Measurements from ENCODE around the gene ZC3HAV1L. TPM values are rescaled to one million over a fixed set of nuclear protein-coding genes. Genes with fewer than 3 reads are reported as not detected.
"Not testable (repeated sequence)": the region's sequence is repeated elsewhere in the genome, so short reads cannot be mapped to it uniquely, and the experiment has no call there.

The ZC3HAV1L gene
- total RNA-seq, 1 donor from 2014 or later = 13.6 TPM

GRCh38 chr7:139054101-139054500 is 18.3 kb upstream of the ZC3HAV1L start:
- no peak for DNase-seq (ENCODE audit: low spot score)

DNA sequence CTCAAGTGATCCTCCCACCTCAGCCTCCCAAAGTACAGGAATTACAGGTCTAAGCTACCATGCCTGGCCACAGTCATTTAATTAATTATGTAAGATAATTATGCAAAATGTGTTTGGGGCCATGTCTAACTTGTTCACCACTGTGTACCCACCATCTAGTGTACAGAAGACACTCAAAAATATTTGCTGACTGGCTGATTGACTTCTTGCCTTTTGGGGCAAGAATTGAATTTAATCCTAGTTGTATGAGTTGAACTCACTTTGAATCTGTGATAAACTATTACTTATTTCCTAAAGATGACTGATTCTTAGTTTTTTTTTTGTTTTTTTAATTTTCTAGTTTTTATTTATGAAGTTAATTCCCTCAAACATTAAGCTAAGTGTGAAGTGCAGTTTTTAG is 15.8 kb upstream of the ZC3HAV1L start:
- no peak for DNase-seq (ENCODE audit: low spot score)

GRCh38 chr7:139049936-139050335 is 14.1 kb upstream of the ZC3HAV1L start:
- DNase-seq (ENCODE audit: low spot score) = no peak

GRCh38 chr7:139049111-139049510 is 13.3 kb upstream of the ZC3HAV1L start:
- DNase-seq (ENCODE audit: low spot score) = no peak

DNA sequence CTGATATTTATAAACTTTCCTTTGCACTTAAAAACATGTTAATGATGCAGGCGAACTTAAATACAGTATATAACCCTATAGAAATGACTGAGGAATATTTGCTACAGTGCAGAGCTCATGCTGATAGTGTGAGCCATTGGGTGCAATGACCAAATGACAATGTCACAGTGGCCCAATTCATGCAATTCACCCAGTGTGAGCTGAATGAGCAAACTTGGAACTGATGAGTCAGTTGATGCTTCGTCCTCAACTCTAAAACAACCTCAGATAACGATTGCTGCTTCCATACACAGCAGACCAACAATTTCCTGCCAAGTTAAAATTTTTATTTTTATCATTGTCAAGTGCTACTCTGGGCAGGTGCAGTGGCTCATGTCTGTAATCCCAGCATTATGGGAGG is 12.1 kb upstream of the ZC3HAV1L start:
- no peak for DNase-seq (ENCODE audit: low spot score)

DNA sequence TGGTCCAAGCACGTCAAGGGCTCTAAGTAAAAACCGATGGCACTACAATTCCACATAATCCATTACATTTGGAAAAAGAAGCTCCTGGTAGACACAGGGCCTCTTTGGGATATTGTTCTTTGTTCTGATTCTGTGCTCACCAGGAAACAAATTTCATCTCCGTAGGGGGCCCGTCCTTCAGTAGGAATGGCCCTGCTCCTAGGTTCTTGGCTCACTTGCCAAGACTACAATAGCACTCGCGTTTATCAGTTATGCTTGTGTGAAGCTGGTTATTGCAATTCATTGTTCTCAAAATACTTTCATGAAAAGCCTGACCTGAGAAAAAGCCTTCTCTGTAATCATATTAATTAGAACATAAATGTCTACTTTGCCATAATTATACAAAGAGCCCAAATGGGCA is 10.3 kb upstream of the ZC3HAV1L start:
- DNase-seq (ENCODE audit: low spot score) = no peak

DNA sequence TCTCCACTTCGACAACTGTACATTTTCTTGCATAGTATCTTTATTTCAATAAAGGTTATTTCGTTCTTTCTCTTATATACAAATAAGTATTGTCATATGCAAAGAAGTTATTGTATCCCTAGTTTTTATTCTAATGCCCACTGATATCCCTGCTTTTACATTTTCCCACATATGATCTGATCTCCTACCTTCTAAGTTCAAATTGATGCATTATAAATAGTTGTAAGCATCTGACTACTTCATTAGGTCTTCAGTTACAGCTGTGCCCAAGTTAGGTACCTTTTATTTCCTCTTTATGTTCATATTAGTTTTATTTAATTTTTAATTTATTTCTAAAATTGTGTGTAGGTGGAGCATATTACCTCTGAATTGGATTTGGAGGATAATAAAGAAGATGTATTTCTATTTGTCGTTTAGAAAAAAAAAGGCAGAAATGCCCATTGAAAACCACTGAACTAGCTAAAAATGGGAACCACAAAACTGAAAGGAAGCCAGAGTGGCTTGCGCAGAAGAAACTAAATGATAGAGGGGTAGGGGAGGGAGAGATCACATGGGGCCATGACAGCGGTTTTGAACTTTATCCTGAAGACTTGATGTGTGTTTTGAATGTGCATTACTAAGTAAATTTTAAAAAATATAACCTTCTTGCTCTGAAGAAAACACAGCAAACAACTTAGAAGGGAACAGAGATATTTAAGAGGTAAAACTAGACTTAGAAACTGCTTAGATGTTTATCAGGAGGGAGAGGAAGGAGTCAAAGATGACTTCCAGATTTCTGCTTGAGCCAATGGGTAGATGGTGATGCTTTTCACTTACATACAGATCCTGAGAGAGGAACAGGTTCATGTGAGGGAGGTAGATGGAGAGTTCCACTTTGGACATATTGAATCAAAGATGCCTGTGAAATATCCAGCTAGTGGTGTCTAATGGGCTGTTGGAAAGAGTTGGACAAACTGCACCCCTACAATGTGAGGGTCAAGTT is 9.3 kb upstream of the ZC3HAV1L start:
- DNase-seq (ENCODE audit: low spot score) = no peak

- no peak for DNase-seq (ENCODE audit: low spot score)
These were observed 8.3 kb upstream of the ZC3HAV1L start for GRCh38 chr7:139043823-139044812.

DNA sequence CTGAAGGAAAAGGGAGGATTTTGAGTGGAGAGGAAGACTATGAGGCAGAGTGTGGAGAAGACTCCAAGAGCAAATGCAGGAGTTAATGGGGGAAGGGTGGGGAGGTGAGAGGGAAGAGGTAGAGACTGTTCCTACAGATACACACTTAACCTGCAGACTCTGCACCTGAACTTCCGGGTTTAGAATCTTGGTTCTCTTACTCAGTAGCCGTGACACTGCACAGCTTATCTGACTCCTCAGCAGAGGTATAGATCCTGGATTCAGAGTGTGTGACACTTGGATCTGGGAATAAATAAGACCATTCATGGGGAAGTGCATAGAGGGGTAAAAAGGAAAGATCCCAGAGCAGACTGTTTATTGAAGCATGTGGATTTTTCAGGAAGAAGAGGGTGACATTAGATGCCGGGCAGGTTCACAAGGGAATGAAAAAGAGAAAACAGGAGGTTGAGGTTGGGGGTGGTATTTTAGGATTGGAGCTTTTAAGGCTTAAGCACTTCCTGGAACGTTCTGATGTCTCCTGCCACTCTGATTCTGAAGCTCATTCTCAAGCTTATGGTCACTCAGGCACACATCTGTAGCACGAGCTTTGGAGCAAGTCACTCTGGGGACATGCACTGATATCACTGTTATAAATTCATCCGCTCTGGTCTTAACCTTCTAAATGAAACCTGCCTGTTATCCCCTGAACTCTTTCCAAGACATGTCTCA is 5.7 kb upstream of the ZC3HAV1L start:
- DNase-seq (ENCODE audit: low spot score) = no peak

DNA sequence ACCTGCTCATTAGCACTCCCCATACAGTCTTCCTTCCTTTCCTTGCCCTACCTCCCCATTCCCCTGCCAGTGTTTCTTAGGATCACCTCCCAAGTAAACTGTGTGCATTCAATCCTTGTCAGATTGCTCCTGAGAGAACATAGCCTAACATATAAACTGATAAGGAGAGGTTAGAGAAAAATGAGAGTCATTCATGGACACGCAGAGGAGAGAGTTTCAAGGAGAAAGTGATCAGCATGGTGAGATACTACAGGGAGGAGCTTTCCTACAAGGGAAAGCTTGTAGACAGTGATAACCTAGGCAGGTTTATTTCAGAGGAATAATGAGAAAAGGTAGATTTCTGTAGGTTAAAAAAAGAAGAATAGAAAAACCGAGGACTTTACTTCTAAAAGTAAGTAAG is 2.8 kb upstream of the ZC3HAV1L start:
- no peak for DNase-seq (ENCODE audit: low spot score)

DNA sequence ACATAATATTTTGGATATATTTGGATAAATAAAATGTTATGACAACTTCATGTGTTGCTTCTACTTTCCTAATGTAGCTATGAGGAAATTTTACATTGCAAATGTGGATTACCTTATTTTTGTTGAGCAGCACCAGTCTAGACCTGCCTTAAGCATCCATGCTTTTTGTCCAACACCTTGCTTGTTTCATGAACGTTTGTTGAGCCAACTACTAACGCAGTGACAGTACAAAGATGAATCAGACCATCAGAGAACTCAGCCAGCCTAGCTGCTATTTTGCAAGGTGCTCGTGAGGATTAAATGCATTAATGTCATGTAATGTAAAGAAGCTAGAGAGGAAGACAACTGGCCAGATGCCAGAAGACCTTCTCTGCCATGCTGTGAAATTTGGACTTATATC is 1.1 kb upstream of the ZC3HAV1L start:
- no peak for DNase-seq (ENCODE audit: low spot score)

- DNase-seq (ENCODE audit: low spot score) = peak; percentile 89
These were observed 822 bp downstream of the ZC3HAV1L start for GRCh38 chr7:139034855-139035585.

GRCh38 chr7:139034336-139034735 is 1.5 kb downstream of the ZC3HAV1L start:
- DNase-seq (ENCODE audit: low spot score) = no peak

DNA sequence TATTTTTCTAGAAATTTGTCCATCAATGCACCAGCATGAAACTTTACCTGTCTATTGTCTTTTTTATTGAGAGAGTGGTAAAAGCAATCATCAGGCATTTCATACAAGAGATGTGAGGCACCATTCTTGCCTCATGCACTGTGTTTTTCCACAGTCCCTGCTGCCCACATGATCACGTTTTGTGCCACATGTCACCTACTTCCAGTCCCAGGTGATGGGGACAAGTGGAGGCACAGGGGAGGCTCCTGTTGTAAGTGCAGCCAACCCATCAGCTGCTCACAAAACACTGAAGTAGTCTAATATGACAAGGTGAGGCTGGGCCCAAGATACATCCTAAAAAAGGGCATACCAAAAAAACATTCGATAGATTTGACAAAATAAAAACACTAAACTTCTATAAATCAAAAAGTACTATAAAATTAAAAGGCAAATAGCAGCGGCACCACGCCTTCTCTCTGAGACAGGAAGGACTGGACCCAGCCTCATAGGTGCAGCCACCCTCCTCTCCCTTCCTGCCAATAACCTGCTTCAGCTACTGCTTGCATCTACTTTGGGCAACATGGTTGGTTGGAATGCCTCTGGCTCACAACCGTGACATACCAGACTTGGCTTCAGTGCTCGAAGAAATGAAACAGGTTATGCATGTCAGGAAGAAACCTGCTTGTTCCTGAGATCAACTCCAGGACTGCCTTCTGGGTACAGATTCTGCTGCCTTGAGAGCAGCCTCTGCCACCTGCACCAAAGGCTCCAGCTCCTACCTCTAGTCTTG is 2.3 kb downstream of the ZC3HAV1L start:
- no peak for DNase-seq (ENCODE audit: low spot score)

DNA sequence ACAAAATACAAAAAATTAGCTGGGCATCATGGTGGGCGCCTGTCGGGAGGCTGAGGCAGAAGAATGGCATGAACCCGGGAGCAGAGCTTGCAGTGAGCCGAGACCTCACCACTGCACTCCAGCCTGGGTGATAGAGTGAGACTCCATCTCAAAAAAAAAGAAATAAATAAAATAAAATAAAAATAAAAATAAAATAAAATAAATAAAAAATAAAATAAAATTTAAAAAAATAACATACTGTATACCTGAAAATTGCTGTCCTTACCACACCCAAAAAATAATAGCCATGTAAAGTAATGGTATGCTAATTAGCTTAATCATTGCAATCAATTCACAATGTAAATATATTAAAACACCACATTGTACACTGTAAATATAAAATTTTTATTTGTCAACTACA is 3.4 kb downstream of the ZC3HAV1L start:
- no peak for DNase-seq (ENCODE audit: low spot score)

GRCh38 chr7:139029353-139029752 is 6.5 kb downstream of the ZC3HAV1L start:
- DNase-seq (ENCODE audit: low spot score) = no peak

DNA sequence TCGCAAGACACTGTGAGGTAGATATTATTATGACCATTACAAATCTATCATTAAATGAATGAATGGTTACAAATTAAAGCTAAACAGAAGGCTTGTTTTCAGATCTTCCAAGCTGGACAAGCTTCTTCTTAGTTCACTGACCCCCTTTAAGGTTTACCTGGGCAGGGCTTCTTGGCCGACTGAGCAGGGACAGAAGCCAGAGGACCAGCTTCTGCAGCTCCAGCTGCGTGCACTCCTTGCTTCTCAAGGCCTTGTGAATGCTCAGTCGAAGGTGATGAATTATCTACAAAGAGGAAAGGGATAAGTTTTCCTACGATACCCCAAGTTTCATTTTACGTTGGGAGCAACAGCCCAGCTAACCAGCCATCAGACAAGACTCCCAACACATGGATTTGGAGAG is 9.3 kb downstream of the ZC3HAV1L start:
- no peak for DNase-seq (ENCODE audit: low spot score)

DNA sequence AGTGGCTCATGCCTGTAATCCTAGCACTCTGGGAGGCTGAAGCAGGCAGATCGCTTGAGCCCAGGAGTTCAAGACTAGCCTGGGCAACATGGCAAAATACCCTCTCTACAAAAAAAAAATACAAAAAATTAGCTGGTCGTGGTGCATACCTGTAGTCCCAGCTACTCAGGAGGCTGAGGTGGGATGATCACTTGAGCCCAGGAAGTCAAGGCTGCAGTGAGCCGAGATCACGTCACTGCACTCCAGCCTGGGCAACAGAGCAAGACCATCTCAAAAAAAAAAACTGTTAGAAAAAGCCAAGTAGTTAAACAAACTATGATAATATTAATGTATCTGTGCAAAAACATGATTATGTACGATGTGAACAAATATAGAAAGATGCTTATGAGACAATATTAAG is 10.0 kb downstream of the ZC3HAV1L start:
- DNase-seq (ENCODE audit: low spot score) = not testable (repeated sequence)

GRCh38 chr7:139023076-139023475 is 12.8 kb downstream of the ZC3HAV1L start:
- no peak for DNase-seq (ENCODE audit: low spot score)

- no peak for DNase-seq (ENCODE audit: low spot score)
These were observed 13.6 kb downstream of the ZC3HAV1L start for GRCh38 chr7:139022286-139022685.
